DLD1 (cell line): ENCODE measurements around the gene HTR7.

Experiments used
- in situ Hi-C: cut with HindIII; loops from 2 replicates; pipeline ENCODE4 v1.10.0; 2017; ENCODE audit warnings: low sequenced_read_pairs

The HTR7 gene

DNA sequence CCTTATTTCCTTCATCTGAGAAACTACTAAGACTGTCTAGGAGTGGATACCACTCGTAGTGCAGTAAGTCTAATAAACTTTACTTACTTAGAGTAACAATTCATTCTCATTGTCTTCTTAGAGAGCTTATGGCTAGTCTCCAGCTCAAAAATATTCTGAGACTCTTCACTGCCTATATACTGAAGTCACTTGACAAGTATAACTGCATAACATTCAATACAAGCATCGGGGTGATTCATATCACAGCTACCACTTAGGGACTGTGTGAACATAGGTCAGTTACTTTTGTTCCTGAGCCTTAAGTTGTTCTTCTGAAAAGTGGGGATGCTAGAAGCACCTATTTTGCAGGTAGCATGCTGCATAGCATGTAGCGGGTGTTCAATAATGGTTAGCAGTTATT lies 111.0 kb downstream of the HTR7 start:
- in situ Hi-C loops, result no loop called here

DNA sequence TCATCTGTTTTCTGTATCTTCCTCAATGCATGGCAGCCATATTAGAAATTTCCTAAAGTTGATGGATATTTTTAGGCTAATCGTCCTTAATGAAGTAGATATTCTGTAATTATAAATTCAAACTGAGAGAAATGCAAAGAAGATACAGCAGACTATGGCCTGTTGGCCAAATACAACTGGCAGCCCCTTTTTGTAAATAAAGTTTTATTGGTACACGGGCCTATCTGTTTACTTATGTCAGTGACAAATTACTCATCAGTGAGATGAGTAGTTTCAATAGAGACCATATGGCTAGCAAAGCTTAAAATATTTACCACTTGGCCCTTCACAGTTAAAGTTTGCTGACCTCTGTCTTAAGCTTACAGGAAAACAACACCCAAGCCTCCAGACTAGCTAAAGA lies 112.3 kb downstream of the HTR7 start:
- in situ Hi-C loops, result no loop called here

DNA sequence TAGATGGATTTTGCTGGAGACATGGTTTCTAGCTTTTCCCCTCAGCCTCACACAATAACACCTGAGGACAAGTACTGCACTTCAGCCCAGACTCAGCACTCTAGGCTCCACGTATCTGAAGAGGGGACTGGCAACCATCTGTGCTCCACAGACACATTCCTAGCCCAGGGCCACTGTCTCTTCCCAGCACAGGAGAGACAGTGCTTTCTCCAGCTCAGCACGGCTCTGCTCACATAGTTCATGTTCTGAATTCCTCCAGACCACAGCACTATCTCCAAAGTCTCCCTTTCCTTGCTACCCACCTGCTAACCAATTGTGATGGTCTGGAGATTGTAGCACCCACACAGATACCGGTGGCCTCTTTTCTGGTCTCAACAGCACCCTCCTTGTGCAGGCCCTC lies 114.5 kb downstream of the HTR7 start:
- in situ Hi-C loops, result no loop called here

DNA sequence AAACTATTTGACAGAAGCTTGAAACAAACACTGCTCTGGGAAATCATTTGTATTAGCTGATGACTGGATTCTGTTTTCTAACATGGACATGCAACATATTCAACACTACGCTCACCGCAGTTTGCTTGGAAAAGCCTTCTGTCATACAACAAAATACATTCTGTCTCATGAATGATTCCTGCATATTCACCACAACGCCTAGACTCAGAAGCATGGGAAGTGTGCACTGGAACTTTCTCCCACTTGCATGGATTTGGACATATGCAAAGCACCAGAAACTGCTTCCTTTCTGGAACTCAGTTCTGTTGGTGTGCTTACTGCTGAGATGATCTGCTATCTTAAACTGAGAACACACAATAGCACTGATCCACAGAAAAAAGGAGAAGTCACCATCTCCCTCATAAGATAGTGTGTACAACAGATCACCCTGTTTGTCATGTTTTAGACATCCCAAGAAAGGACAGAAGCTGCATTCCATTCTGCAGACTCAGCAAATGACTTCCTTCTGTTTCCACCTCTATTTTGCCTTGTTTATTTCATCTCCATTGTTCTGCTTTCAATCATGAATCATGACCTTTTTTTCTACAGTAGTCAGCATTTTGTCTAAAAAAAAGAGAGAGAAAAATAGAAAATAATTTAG lies 115.8 kb downstream of the HTR7 start:
- in situ Hi-C loops, result no loop called here

DNA sequence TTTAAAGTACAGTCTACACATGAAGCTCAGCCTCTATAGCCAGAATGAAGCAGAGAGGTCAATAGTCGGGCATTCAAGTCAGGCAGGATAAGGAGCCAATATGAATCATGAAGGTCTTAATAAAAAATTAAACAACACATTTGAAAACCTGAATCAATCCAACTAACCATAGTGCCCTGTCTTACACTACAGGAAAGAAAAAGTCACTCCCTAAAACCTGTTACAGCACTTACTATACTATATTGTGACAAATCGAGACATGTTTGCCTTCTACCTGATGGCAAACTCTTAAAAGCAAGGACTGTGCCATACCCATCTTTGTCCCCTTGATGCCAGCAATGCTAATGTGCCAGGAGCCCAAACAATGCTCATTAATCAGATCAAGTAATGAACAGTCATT lies 117.6 kb downstream of the HTR7 start:
- in situ Hi-C loops, result no loop called here

DNA sequence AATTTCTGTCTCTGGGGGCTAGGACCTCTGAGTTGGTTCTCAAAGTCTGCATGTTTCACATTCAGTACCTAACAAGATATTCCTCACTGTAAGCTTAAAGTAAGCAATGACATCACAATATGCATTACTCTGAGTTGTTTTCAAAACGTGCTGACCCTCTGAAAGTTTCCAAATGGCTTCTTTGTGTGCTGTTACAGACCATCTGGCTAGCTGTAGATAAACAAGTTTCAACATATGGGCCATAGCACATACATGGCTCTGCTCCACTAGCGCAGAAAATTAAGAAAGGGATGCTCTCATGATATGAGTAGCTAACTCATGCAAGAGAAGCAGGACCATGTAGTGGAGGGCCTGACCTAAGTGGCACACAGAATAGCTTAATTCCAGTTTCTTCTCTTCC lies 119.0 kb downstream of the HTR7 start:
- in situ Hi-C loops, result no loop called here

DNA sequence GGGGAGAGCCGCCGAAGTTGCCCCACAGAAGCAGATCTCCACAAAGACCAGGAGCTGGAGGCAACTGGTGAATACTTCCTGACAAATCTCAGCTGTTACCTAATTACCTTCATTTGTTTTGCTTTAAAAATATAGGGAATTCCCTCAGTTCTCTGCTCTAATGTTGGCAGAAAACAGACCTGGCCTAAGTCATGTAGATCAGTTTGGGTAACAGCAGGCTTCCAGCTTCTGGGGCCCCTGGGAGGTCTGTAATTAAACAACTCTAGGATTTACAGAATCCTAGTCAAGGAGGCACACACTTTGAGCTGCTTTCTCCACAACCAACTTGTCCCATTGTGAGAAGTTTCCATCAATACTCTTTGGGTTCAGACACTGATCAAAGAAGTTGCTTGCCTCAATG lies 123.4 kb downstream of the HTR7 start:
- in situ Hi-C loops, result no loop called here

DNA sequence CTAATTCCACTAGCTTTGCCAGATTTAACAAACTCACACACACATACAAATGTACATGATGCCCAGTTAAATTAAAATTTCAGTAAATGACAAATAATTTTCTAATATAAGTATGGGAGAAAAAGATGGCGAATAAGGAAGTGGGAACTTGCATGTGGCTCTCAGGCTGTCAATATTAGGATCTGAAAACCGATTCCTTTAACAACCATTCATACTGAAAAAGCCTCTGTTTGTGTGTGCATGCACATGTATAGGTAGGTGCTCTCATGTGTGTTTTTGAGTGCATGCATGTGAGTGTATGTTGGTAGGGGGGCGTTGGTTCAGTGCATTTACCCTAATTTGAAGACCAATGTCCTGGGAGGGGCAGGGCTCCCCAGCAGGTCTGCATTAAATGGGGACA lies 125.3 kb downstream of the HTR7 start:
- in situ Hi-C loops, result no loop called here

DNA sequence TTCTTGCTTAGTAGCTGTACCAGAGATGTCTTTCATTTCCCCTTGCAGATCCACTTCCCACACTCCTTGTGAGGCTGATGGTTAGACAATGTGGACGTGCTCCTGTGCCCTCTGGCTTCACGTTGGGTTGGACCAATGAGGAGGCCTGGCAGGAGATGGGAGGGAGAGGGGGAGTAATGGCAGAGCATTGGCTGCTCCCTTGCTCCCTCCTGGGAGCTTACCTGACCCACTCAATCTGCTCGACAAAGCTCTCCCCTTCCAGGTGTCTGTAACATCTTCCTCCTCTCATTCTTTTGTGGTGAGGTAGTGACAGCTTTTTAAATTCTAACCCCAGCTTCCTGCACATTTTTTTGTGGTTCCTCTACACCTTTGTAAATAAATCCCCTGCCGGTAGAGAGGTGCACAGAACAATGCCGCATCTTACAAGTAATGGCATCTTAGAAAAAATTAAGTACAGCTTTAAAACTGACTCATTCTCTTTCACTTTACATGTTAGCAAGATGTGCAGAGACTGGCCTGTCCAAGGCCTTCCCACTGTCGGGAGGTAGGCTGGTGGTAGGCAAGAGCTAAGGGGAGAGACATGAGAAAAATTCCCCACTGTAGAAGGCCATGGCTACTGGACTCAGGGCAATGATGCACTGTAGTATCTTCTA lies 134.3 kb downstream of the HTR7 start:
- in situ Hi-C loops, result no loop called here

DNA sequence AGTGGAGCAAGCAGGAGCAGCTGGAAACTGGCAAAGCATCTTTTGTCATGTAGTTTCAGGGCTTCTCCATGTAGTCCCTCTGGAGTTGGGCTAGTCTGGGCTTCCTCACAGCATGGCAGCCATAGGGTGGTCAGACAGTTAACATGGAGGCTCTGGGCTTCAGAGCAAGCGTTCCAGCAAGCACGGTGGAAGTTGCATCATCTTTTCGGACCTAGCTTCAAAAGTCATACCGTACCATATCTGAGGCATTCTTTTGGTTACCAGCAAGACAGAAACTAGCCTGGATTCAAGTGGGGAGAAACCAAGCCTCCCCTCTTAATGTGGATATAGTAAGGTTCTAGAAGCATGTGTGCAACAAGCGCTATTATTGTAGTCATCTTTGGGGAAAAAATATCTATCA lies 135.0 kb downstream of the HTR7 start:
- in situ Hi-C loops, result no loop called here

DNA sequence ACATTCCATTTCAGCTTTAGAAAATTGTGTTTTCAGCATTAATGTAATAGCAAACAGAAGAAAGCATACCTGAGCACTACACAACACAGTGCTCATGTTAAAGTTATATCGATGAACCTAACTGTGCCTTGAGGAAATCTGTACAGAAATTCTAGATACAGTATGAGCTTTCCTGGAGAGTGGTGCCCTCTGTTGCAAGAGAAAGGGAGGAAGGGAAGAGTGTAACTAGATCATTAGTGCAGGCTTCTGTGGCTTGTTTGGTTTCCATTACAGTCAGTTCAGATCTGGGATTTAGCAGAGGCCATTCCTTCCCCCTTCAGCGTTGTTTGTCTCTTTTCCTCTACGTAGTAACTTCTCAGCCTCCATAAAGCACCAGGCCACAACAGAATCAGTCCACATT lies 139.7 kb downstream of the HTR7 start:
- in situ Hi-C loops, result no loop called here

DNA sequence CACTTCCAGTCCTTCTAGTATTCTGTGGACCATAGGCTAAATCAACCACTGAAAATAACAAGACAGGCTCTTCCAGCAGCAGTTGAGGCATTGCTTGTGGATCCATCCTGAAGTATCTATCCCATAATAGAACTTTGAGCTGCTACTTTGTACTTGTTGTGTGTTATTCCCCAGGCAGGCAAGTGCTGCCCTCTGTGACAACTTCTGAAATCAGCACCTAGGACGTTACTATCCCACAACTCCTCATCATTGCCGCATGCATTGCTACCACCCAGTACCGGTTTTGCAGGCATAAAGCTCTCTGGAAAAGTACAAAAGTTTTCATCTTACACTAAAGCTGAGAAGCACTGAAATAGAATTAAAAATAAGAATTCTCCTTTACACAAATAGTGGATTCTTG lies 145.3 kb downstream of the HTR7 start:
- in situ Hi-C loops, result no loop called here

DNA sequence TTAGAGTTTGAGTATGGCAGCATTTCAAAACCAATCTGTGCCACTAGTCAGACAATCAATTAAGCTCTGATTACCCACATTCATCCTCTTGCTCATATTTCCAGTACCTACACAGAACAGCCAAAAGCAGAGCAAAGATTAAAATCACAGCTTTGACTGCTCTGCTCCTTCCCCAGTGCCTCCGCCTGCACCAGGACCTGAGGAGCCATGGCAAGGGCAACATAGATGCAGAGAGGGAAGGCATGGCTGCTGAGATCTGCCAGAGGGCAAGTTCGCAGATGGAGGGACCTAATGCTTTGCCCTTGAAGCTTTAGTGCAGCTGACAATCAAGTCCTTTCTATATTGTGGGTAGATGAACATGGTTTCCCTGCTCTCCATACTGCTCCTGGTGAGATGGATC lies 148.1 kb downstream of the HTR7 start:
- in situ Hi-C loops, result no loop called here

DNA sequence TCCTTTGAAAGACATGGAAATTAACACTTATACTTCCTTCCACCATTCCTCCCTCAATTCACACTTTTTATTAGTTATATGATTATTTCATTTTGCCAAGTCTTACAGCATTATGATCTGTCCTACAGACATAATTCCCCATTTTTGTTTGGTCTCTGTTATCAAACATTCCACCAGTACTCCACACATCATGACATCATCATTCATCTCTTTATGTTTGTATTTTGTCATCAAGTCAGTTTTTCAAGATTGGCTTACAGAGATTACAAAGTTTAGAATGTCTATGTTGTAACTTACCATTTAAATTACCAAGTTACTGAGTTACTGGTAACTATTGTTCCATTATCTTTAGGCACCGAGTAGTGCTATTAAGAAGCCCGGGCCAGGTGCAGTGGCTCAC lies 150.2 kb downstream of the HTR7 start:
- in situ Hi-C loops, result no loop called here

DNA sequence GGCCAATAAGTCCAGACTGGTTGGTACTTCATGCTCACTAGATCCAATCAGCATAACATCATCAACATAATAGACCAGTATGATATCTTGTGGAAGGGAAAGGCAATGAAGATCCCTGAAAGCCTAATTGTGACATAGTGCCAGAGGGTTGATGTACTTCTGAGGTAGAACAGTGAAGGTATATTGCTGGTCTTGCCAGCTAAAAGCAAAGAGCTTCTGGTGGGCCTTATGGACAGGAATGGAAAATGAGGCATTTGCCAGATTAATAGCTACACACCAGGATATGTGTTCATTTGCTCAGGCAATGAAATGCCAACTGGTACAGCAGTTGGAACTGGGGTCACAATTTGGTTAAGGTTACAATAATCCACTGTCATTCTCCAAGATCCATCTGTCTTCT lies 156.4 kb downstream of the HTR7 start:
- in situ Hi-C loops, result no loop called here

DNA sequence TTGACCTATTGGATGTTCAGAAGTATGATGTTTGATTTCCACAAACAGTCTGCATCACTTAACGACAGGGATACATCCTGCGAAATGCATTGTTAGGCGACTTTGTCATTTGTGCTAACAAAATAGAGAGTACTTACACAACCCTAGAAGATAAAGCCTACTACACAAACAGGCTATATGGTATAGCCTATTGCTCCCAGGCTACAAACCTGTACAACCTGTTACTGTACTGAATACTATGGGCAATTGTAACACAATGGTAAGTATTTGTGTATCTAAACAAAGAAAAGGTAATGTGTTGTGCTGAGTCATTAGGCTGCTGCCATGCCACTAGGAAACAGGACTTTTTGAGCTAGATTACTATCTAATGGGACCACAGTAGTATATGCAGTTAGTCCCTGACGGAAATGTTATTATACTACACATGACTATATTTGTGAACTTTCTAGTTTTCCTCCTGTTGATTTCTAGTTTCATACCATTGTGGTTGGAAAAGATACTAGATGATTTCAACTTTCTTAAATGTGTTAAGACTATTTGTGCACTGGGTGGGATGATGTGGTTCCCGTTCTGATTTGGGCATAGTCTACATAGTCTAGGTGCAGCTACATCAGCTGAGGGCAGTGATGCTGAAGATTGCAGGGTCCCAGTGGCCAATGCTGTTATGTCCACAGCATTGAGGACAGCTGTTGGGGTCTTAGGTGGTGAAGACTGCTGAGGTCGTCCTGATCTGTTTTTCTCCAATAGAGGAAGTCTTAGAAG lies 161.7 kb downstream of the HTR7 start:
- in situ Hi-C loops, result no loop called here
